Measurements from ENCODE around the gene AFAP1L1. TPM values are rescaled to one million over a fixed set of nuclear protein-coding genes. Genes with fewer than 3 reads are reported as not detected.

AFAP1L1 gene
- total and polyA plus RNA-seq, 3 donors from 2014 or later = 10.4 to 12.6 (median 11.9) TPM

GRCh38 chr5:149302641-149303040, 31.0 kb downstream of the AFAP1L1 start:
- Histone ChIP-seq H3K36me3 (ENCODE audit: low read depth, missing control alignments) (no peaks in the 10 kb centered on the region), H3K27me3 (no peaks in the 10 kb centered on the region), H3K4me3 (no peak overlapping the region), H3K27ac (no peak overlapping the region), H3K9me3 (no peaks in the 10 kb centered on the region), H3K4me1 (peaks cover 6% of the 10 kb centered on the region)
- intact Hi-C loops (cut with DNase I; ENCODE audit: low total_unique reads) = no loop called here
- DNase-seq = no peak
- no peak for TF ChIP-seq CTCF (IDR thresholded peaks at IDR 0.05)
- TF ChIP-seq POLR2A (IDR thresholded peaks at IDR 0.05) = no peak
- WGBS, 2 donors = 88 to 90% methylated on average over 5 of the region's 5 CpGs

GRCh38 chr5:149303210-149303609, 31.6 kb downstream of the AFAP1L1 start:
- DNase-seq = no peak
- no peak for TF ChIP-seq CTCF (IDR thresholded peaks at IDR 0.05)
- TF ChIP-seq POLR2A (IDR thresholded peaks at IDR 0.05) = no peak
- Histone ChIP-seq H3K9me3 (no peaks in the 10 kb centered on the region), H3K27me3 (no peaks in the 10 kb centered on the region), H3K36me3 (ENCODE audit: low read depth, missing control alignments) (no peaks in the 10 kb centered on the region), H3K4me3 (no peak overlapping the region), H3K27ac (no peak overlapping the region), H3K4me1 (peaks cover 6% of the 10 kb centered on the region)
- intact Hi-C loops (cut with DNase I; ENCODE audit: low total_unique reads) = no loop called here
- WGBS, 2 donors = 82 to 85% methylated on average over 4 of the region's 4 CpGs

DNA sequence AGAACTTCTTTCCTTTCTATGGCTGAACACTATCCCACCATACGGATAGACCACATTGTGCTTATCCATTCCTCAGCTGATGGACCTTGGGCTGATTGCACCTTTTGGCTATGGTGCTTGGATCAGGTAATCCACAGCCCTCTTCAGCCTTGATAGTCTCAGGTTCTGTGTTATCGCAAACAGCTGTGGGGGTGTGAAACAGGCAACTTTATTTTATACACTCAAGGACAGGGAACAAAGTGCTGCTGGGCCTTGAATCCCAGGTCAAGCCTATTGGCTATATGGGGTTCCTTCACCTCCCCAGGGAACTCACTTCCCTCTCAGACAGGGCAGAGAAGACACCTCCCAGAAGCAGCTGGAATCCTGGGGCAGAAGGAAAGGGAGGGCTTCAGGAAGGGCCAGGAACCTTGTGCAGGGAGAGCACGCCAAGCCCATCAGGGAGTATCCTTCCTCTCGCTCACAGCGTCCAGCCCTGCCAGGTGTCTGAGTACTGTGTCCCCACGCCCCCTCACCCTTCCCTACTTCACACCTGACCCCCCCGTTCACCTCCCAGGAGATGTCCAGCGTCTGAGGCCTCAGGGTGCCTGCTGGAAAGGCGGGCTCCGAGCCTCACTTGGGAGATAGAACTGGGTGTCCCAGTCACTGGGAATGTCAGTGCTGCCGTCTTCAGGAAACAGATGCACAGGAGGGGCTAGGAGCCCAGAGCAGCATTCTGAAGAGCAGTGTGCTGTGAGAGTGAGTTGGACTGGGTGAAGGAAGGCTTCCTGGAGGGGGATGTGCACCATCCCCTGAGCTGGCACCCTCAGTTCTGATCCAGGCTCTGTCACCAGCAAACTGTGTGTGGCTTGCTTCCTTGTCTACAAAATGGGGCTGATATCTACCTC, 32.8 kb downstream of the AFAP1L1 start:
- no peak overlapping the region for H3K27ac ChIP-seq
- 59 to 78% methylated on average over 11 of the region's 11 CpGs for WGBS, 2 donors
- DNase-seq = no peak

DNA sequence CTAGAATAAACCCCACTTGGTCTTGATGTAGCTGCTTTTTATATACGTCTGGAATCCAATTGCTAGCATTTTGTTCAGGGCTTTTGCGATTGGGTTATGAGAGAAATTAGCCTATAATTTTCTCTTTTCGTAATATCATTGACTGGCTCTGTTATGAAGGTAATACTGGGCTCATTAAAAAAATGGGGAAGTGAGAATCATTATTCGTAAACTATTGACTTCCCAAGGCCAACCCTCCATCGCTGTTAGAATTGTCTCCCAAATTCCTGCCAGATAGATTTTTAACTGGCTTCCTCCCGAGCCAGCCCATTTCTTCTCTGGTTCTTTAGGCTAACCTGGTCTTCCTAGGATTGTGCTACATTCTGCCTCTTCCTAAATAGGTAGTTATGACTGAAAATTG, 37.7 kb downstream of the AFAP1L1 start:
- TF ChIP-seq CTCF (IDR thresholded peaks at IDR 0.05) (no peak), POLR2A (IDR thresholded peaks at IDR 0.05) (no peak)
- intact Hi-C loops (cut with DNase I; ENCODE audit: low total_unique reads) = no loop called here

More for the DNA sequence above, 32.8 kb downstream of the AFAP1L1 start:
- no peaks in the 10 kb centered on the region for H3K9me3 ChIP-seq
- no peaks in the 10 kb centered on the region for H3K36me3 ChIP-seq (ENCODE audit: low read depth, missing control alignments)
- no peak for TF ChIP-seq POLR2A (IDR thresholded peaks at IDR 0.05)
- no peak for TF ChIP-seq CTCF (IDR thresholded peaks at IDR 0.05)
- H3K4me1 ChIP-seq = no peaks in the 10 kb centered on the region
- intact Hi-C loops (cut with DNase I; ENCODE audit: low total_unique reads) = no loop called here
- no peak overlapping the region for H3K4me3 ChIP-seq
- no peaks in the 10 kb centered on the region for H3K27me3 ChIP-seq

GRCh38 chr5:149310488-149310887, 38.8 kb downstream of the AFAP1L1 start:
- no peak for DNase-seq
- no peak overlapping the region for H3K4me3 ChIP-seq
- TF ChIP-seq CTCF (IDR thresholded peaks at IDR 0.05) = no peak
- no peak for TF ChIP-seq POLR2A (IDR thresholded peaks at IDR 0.05)
- no peaks in the 10 kb centered on the region for H3K27me3 ChIP-seq
- no peak overlapping the region for H3K27ac ChIP-seq
- 91 to 92% methylated on average over 4 of the region's 4 CpGs for WGBS, 2 donors
- H3K4me1 ChIP-seq = no peaks in the 10 kb centered on the region
- intact Hi-C loops (cut with DNase I; ENCODE audit: low total_unique reads) = no loop called here
- H3K36me3 ChIP-seq (ENCODE audit: low read depth, missing control alignments) = no peaks in the 10 kb centered on the region
- H3K9me3 ChIP-seq = no peaks in the 10 kb centered on the region

More for the DNA sequence above, 37.7 kb downstream of the AFAP1L1 start:
- H3K36me3 ChIP-seq (ENCODE audit: low read depth, missing control alignments) = no peaks in the 10 kb centered on the region
- H3K27me3 ChIP-seq = no peaks in the 10 kb centered on the region
- DNase-seq = no peak
- no peak overlapping the region for H3K4me3 ChIP-seq
- 85 to 86% methylated on average over 6 of the region's 6 CpGs for WGBS, 2 donors
- H3K9me3 ChIP-seq = no peaks in the 10 kb centered on the region
- no peak overlapping the region for H3K27ac ChIP-seq
- no peaks in the 10 kb centered on the region for H3K4me1 ChIP-seq
